ENCODE measurements around the gene COL9A1. TPM values are rescaled to one million over a fixed set of nuclear protein-coding genes. Genes with fewer than 3 reads are reported as not detected.

The COL9A1 gene
- total RNA-seq, 1 experiment from 2014 or later = not detected

- H4K20me1 ChIP-seq (ENCODE audit: insufficient read depth) = no peaks in the 10 kb centered on the region
- H3K4me1 ChIP-seq (ENCODE audit: control insufficient read depth in 1 of 2, insufficient read depth in 2 of 2, low read length in 2 of 2) = no peaks in the 10 kb centered on the region
- RAD21 ChIA-PET (ENCODE audit: low non-redundant PET in 1 of 2, low total read pairs in 2 of 2, uncharacterized antibody in 2 of 2, unreplicated experiment in 2 of 2) = no interaction called here
- ATAC-seq = no peak
- no peak overlapping the region for H3K9ac ChIP-seq (ENCODE audit: low read length)
- no peaks in the 10 kb centered on the region for H3K9me2 ChIP-seq (ENCODE audit: insufficient read depth)
- H3K9me3 ChIP-seq (ENCODE audit: control insufficient read depth in 1 of 2, insufficient read depth in 1 of 2, low read depth in 1 of 2, low read length in 2 of 2) = no peaks in the 10 kb centered on the region
- H2AFZ ChIP-seq (ENCODE audit: low read depth, low read length, poor library complexity, severe bottlenecking) = no peak overlapping the region
- intact Hi-C loops (cut with micrococcal nuclease) = no loop called here
- no peak overlapping the region for H3K4me3 ChIP-seq (replicated peaks in 1 of 2; ENCODE audit: low read depth in 1 of 2, low read length in 2 of 2)
- no TSS peak for BruUV-seq (replicated peaks)
- CTCF ChIA-PET = no interaction called here
- H3K27ac ChIP-seq (ENCODE audit: low read depth, low read length) = no peak overlapping the region
- H3K36me3 ChIP-seq (ENCODE audit: control insufficient read depth in 1 of 2, insufficient read depth in 2 of 2, low read length in 2 of 2) = no peaks in the 10 kb centered on the region
- no peaks in the 10 kb centered on the region for H3K79me2 ChIP-seq (ENCODE audit: insufficient read depth, low read length)
- TF ChIP-seq EGR1 (IDR thresholded peaks at IDR 0.05; ENCODE audit: low read depth) (no peak), ZBTB33 (IDR thresholded peaks at IDR 0.05; ENCODE audit: extremely low read depth, insufficient replicate concordance, low read length) (no peak), SIN3A (IDR thresholded peaks at IDR 0.05; ENCODE audit: low read depth) (no peak), ZFX (IDR thresholded peaks at IDR 0.05) (no peak), CEBPB (IDR thresholded peaks at IDR 0.05; ENCODE audit: low read depth) (no peak), JUND (IDR thresholded peaks at IDR 0.05) (no peak), ELF1 (IDR thresholded peaks at IDR 0.05; ENCODE audit: borderline replicate concordance, low read depth) (no peak), POLR2A (IDR thresholded peaks at IDR 0.05; ENCODE audit: borderline replicate concordance, extremely low read depth, insufficient read depth, insufficient read length) (no peak), EZH2 (IDR thresholded peaks at IDR 0.05) (no peak), ZNF274 (IDR thresholded peaks at IDR 0.05; ENCODE audit: low read depth, low read length) (no peak), EZH2phosphoT487 (IDR thresholded peaks at IDR 0.05; ENCODE audit: borderline replicate concordance) (no peak), RAD21 (IDR thresholded peaks at IDR 0.05; ENCODE audit: low read depth) (no peak), ATF3 (IDR thresholded peaks at IDR 0.05) (no peak), FOSL1 (IDR thresholded peaks at IDR 0.05; ENCODE audit: low read depth) (no peak), SP1 (IDR thresholded peaks at IDR 0.05; ENCODE audit: low read depth) (no peak), MAX (IDR thresholded peaks at IDR 0.05) (no peak), REST (IDR thresholded peaks at IDR 0.05; ENCODE audit: low read depth) (no peak), SRF (IDR thresholded peaks at IDR 0.05; ENCODE audit: low read depth) (no peak), TCF7L2 (IDR thresholded peaks at IDR 0.05; ENCODE audit: borderline replicate concordance, extremely low read depth, insufficient read depth, insufficient read length) (no peak)
- no peak overlapping the region for H3K4me2 ChIP-seq (ENCODE audit: low read length)
- POLR2A ChIA-PET = no interaction called here
- H3K27me3 ChIP-seq (ENCODE audit: insufficient read depth, low read length) = peaks cover 66% of the 10 kb centered on the region
- no peak for DNase-seq (ENCODE audit: low read depth, low spot score)
Measured at GRCh38 chr6:70215460-70216108, 87.3 kb downstream of the COL9A1 start.

All from HCT116 (cell line).